ENCODE measurements around the gene POLA1. TPM values are rescaled to one million over a fixed set of nuclear protein-coding genes. Genes with fewer than 3 reads are reported as not detected.

POLA1 gene
- polyA plus RNA-seq, 1 donor from 2014 or later, result 5.8 TPM

DNA sequence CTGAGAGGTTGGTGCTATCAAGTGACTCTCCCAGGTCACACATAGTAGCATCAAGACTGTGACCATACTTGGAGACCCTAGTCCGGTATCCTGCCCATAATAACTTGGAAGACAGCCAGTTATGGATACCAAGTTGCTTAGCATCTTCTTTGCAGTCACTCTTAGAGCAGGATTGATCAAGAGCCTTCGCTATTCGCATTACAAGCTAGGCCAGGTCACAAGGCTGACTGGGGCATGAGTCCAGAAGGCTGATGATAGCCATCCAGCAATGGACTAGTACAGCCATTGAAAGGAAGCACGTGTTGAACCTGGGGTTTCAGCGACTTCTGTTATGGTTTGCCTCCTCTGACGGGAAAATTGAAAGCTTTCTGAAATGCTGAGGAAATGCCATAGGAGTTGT, 157.6 kb downstream of the POLA1 start:
- H4K20me1 ChIP-seq (ENCODE audit: insufficient read depth), result no peaks in the 10 kb centered on the region
- no peaks in the 10 kb centered on the region for H3K9me2 ChIP-seq (ENCODE audit: insufficient read depth, low read length)
- H3K27ac ChIP-seq (ENCODE audit: low read length), result no peak overlapping the region
- no peak overlapping the region for H3K4me3 ChIP-seq (ENCODE audit: low read length)
- H3K36me3 ChIP-seq (ENCODE audit: insufficient read depth, low read length), result no peaks in the 10 kb centered on the region
- no peak for TF ChIP-seq EZH2 (IDR thresholded peaks at IDR 0.05; ENCODE audit: borderline replicate concordance, insufficient read depth, low read length, poor library complexity, severe bottlenecking)
- TF ChIP-seq, protein P1, sequence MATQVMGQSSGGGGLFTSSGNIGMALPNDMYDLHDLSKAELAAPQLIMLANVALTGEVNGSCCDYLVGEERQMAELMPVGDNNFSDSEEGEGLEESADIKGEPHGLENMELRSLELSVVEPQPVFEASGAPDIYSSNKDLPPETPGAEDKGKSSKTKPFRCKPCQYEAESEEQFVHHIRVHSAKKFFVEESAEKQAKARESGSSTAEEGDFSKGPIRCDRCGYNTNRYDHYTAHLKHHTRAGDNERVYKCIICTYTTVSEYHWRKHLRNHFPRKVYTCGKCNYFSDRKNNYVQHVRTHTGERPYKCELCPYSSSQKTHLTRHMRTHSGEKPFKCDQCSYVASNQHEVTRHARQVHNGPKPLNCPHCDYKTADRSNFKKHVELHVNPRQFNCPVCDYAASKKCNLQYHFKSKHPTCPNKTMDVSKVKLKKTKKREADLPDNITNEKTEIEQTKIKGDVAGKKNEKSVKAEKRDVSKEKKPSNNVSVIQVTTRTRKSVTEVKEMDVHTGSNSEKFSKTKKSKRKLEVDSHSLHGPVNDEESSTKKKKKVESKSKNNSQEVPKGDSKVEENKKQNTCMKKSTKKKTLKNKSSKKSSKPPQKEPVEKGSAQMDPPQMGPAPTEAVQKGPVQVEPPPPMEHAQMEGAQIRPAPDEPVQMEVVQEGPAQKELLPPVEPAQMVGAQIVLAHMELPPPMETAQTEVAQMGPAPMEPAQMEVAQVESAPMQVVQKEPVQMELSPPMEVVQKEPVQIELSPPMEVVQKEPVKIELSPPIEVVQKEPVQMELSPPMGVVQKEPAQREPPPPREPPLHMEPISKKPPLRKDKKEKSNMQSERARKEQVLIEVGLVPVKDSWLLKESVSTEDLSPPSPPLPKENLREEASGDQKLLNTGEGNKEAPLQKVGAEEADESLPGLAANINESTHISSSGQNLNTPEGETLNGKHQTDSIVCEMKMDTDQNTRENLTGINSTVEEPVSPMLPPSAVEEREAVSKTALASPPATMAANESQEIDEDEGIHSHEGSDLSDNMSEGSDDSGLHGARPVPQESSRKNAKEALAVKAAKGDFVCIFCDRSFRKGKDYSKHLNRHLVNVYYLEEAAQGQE (IDR thresholded peaks at IDR 0.05; ENCODE audit: borderline replicate concordance), result no peak
- no peak for TF ChIP-seq TAF1 (IDR thresholded peaks at IDR 0.05; ENCODE audit: low read depth)
- TF ChIP-seq SMC3 (conservative IDR thresholded peaks at IDR 0.05; ENCODE audit: poor library complexity), result no peak
- TF ChIP-seq, protein P2, sequence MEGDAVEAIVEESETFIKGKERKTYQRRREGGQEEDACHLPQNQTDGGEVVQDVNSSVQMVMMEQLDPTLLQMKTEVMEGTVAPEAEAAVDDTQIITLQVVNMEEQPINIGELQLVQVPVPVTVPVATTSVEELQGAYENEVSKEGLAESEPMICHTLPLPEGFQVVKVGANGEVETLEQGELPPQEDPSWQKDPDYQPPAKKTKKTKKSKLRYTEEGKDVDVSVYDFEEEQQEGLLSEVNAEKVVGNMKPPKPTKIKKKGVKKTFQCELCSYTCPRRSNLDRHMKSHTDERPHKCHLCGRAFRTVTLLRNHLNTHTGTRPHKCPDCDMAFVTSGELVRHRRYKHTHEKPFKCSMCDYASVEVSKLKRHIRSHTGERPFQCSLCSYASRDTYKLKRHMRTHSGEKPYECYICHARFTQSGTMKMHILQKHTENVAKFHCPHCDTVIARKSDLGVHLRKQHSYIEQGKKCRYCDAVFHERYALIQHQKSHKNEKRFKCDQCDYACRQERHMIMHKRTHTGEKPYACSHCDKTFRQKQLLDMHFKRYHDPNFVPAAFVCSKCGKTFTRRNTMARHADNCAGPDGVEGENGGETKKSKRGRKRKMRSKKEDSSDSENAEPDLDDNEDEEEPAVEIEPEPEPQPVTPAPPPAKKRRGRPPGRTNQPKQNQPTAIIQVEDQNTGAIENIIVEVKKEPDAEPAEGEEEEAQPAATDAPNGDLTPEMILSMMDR (IDR thresholded peaks at IDR 0.05; ENCODE audit: poor library complexity, severe bottlenecking), result no peak
- no peak for TF ChIP-seq MXI1 (conservative IDR thresholded peaks at IDR 0.05; ENCODE audit: poor library complexity, severe bottlenecking)
- TF ChIP-seq POLR2AphosphoS5 (IDR thresholded peaks at IDR 0.05), result no peak
- no peak for TF ChIP-seq EP300 (conservative IDR thresholded peaks at IDR 0.05; ENCODE audit: poor library complexity, severe bottlenecking)
- TF ChIP-seq RAD21 (conservative IDR thresholded peaks at IDR 0.05), result no peak
- H3K79me2 ChIP-seq (replicated peaks; ENCODE audit: insufficient read depth, low read length), result no peaks in the 10 kb centered on the region
- H2AFZ ChIP-seq (ENCODE audit: low read depth, low read length), result no peak overlapping the region
- no peaks in the 10 kb centered on the region for H3K9me3 ChIP-seq (ENCODE audit: low read length)
- no peaks in the 10 kb centered on the region for H3K27me3 ChIP-seq (ENCODE audit: insufficient read depth, low read depth, low read length)
- no peaks in the 10 kb centered on the region for H3F3A ChIP-seq (ENCODE audit: insufficient read depth, low read length, poor library complexity, severe bottlenecking)
- no peak overlapping the region for H3K9ac ChIP-seq (ENCODE audit: low read length)
- no peak overlapping the region for H3K4me2 ChIP-seq (ENCODE audit: low read length)

DNA sequence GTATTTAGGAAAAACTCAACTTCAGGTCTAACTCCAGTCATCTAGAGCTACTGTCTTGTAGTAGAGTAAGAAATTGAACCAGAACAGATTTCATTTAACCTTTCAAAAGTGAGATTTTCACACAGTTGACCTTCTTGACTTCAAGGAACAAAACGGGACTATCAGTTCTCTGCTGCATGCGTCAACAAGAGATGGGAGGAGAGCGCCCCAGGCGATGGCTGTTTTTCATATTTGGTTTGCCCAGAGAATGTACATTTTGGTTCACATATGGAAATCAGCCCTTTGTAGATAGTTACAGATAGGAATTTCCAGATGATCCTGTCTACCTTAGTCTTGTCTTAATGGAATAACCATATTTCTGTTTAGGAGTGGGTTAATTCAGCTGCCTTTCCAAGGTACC, 158.1 kb downstream of the POLA1 start:
- Histone ChIP-seq H3K9me3 (ENCODE audit: low read length) (no peaks in the 10 kb centered on the region), H3K79me2 (replicated peaks; ENCODE audit: insufficient read depth, low read length) (no peaks in the 10 kb centered on the region), H2AFZ (ENCODE audit: low read depth, low read length) (no peak overlapping the region), H3K4me2 (ENCODE audit: low read length) (no peak overlapping the region), H4K20me1 (ENCODE audit: insufficient read depth) (no peaks in the 10 kb centered on the region), H3F3A (ENCODE audit: insufficient read depth, low read length, poor library complexity, severe bottlenecking) (no peaks in the 10 kb centered on the region), H3K4me3 (ENCODE audit: low read length) (no peak overlapping the region), H3K36me3 (ENCODE audit: insufficient read depth, low read length) (no peaks in the 10 kb centered on the region), H3K27me3 (ENCODE audit: insufficient read depth, low read depth, low read length) (no peaks in the 10 kb centered on the region), H3K27ac (ENCODE audit: low read length) (no peak overlapping the region), H3K9me2 (ENCODE audit: insufficient read depth, low read length) (no peaks in the 10 kb centered on the region), H3K9ac (ENCODE audit: low read length) (no peak overlapping the region)
- TF ChIP-seq EP300 (conservative IDR thresholded peaks at IDR 0.05; ENCODE audit: poor library complexity, severe bottlenecking) (no peak), SMC3 (conservative IDR thresholded peaks at IDR 0.05; ENCODE audit: poor library complexity) (no peak), EZH2 (IDR thresholded peaks at IDR 0.05; ENCODE audit: borderline replicate concordance, insufficient read depth, low read length, poor library complexity, severe bottlenecking) (no peak), TAF1 (IDR thresholded peaks at IDR 0.05; ENCODE audit: low read depth) (no peak), MXI1 (conservative IDR thresholded peaks at IDR 0.05; ENCODE audit: poor library complexity, severe bottlenecking) (no peak), RAD21 (conservative IDR thresholded peaks at IDR 0.05) (no peak)
- TF ChIP-seq, protein P2 (IDR thresholded peaks at IDR 0.05; ENCODE audit: poor library complexity, severe bottlenecking), result no peak
- TF ChIP-seq, protein P1 (IDR thresholded peaks at IDR 0.05; ENCODE audit: borderline replicate concordance), result no peak
